ENCODE measurements around the gene GALT. TPM values are rescaled to one million over a fixed set of nuclear protein-coding genes. Genes with fewer than 3 reads are reported as not detected.

Gene GALT
- total and polyA plus RNA-seq, 2 donors from 2014 or later: 49.2 to 83.7 TPM

DNA sequence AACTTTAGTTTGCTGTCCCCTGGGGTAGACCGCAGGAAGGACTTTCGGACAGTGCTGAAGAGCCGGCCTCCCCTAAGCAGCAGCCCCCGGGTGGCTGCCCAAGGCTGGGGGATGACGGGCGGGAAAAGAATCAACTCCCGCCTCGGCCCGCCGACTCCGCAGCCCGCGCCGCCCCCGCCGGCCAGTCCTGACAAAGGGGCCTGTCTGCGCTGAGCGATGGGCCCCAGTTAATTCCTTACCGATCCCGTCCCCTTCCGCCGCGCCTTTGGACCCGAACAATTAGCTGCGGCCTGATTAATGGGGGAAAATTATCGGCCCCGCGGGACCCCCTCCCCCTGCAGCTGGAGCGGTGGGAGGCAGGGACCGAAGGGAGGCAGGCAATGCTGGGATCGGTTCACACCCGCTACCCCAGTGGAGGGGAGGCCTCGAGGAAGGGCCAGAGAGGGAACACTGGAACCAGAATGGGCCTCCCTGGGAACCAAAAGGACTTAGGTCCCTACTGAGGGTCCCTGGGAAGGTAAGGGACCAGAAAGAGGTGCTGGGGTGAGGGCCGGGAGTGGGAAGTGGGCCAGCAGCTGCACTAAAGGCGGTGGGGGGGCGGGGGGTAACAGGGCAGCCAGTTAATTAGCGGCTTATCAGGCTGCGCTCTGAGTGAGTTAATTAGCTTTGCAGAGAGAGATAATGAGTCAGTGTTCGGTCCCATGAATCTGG lies 21.8 kb upstream of the GALT start:
- H3K27ac ChIP-seq (ENCODE audit: low read depth in 2 of 2, low read length in 2 of 2): no peak overlapping the region
- intact Hi-C loops (cut with DNase I): no loop called here
- H3K27me3 ChIP-seq (ENCODE audit: control insufficient read depth, insufficient read depth, low read length): peaks cover 39% of the 10 kb centered on the region
- no peak overlapping the region for H3K4me3 ChIP-seq (ENCODE audit: low read length in 3 of 3)
- TF ChIP-seq CTCF (IDR thresholded peaks at IDR 0.05; ENCODE audit: borderline replicate concordance, extremely low read depth, insufficient read depth): no peak
- H3K9ac ChIP-seq (ENCODE audit: low read length in 3 of 3): no peak overlapping the region
- no peaks in the 10 kb centered on the region for H3K36me3 ChIP-seq (ENCODE audit: control insufficient read depth in 2 of 3, insufficient read depth in 3 of 3, low read length in 3 of 3)
- no peaks in the 10 kb centered on the region for H3K9me3 ChIP-seq (ENCODE audit: control insufficient read depth in 2 of 3, insufficient read depth in 1 of 3, low read length in 3 of 3)
- DNase-seq: peak in 3 of 5 donors; percentile 37 to 64 (median 62)
- FAIRE-seq: no peak
- peaks cover under 1 to 17% (median 4%) of the 10 kb centered on the region in 3 donors for H3K4me1 ChIP-seq (ENCODE audit: control insufficient read depth in 2 of 3, insufficient read depth in 2 of 3, low read depth in 1 of 3, low read length in 3 of 3)

GRCh38 chr9:34625186-34625486 lies 21.3 kb upstream of the GALT start:
- no peak for TF ChIP-seq CTCF (IDR thresholded peaks at IDR 0.05; ENCODE audit: borderline replicate concordance, extremely low read depth, insufficient read depth)
- Histone ChIP-seq H3K9ac (ENCODE audit: low read length in 3 of 3) (no peak overlapping the region), H3K36me3 (ENCODE audit: control insufficient read depth in 2 of 3, insufficient read depth in 3 of 3, low read length in 3 of 3) (no peaks in the 10 kb centered on the region), H3K27me3 (ENCODE audit: control insufficient read depth, insufficient read depth, low read length) (peaks cover 39% of the 10 kb centered on the region), H3K9me3 (ENCODE audit: control insufficient read depth in 2 of 3, insufficient read depth in 1 of 3, low read length in 3 of 3) (no peaks in the 10 kb centered on the region), H3K4me3 (ENCODE audit: low read length in 3 of 3) (no peak overlapping the region), H3K27ac (ENCODE audit: low read depth in 2 of 2, low read length in 2 of 2) (no peak overlapping the region), H3K4me1 (ENCODE audit: control insufficient read depth in 2 of 3, insufficient read depth in 2 of 3, low read depth in 1 of 3, low read length in 3 of 3) (peaks cover 0 to 13% (median 4%) of the 10 kb centered on the region in 3 donors)
- no peak for FAIRE-seq
- no peak for DNase-seq
- intact Hi-C loops (cut with DNase I): no loop called here

DNA sequence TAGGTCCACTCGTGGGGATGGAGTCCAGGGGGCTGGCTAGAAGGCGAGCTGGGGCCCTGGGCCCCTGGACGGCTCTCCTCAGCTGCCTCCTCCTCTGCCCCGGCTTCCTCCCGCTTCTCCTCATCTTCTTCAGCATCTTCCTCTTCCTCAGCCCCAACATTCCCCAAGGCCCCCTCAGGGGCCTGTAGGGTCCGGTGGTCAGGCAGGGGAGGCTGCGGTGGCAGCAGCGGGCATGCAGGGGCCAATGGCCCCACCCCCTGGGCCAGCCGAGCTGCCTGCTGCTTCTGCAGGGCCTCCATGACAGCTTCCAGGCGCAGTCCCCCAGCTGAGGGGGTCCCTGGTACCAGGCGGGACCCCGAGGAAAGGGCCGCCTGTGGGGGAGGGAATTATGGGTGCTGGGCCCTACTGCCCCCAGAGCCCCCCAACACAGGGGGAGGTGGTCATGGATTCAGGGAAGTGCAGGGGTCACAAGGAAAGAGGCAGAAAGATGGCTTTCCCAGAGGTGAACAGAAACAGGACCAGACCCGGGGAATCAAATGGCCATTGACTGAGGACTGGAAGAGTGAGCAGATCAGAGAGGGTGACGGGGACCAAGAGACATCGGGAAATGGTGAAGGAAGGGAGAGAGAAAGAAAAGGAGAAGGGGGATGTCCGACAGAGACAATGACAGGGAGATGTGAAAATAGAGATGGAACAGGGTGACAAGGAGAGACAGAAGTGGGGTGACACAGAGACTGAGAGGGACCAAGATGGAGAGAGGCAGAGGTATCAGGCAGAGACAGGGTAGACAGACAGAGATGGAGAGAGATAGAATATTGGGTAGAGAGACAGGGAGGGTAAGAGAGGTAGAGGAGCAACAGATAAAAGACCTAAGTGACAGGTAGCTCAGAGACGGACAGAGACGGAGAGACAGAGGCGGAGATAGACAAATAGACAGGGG lies 18.5 kb upstream of the GALT start:
- peaks cover 0 to 11% (median 0%) of the 10 kb centered on the region in 3 donors for H3K4me1 ChIP-seq (ENCODE audit: control insufficient read depth in 2 of 3, insufficient read depth in 2 of 3, low read depth in 1 of 3, low read length in 3 of 3)
- FAIRE-seq (no peak), DNase-seq (no peak)
- intact Hi-C loops (cut with DNase I): no loop called here
- peak overlapping the region in 1 of 3 donors; percentile 21 for H3K4me3 ChIP-seq (ENCODE audit: low read length in 3 of 3)
- H3K27me3 ChIP-seq (ENCODE audit: control insufficient read depth, insufficient read depth, low read length): peaks cover 44% of the 10 kb centered on the region
- no peak for TF ChIP-seq CTCF (IDR thresholded peaks at IDR 0.05; ENCODE audit: borderline replicate concordance, extremely low read depth, insufficient read depth)
- no peaks in the 10 kb centered on the region for H3K9me3 ChIP-seq (ENCODE audit: control insufficient read depth in 2 of 3, insufficient read depth in 1 of 3, low read length in 3 of 3)
- H3K36me3 ChIP-seq (ENCODE audit: control insufficient read depth in 2 of 3, insufficient read depth in 3 of 3, low read length in 3 of 3): no peaks in the 10 kb centered on the region
- H3K9ac ChIP-seq (ENCODE audit: low read length in 3 of 3): no peak overlapping the region
- no peak overlapping the region for H3K27ac ChIP-seq (ENCODE audit: low read depth in 2 of 2, low read length in 2 of 2)

Data from kidney (tissue), 14 donors.